SK-N-SH (cell line): ENCODE data around the gene ADIRF.

Experiments
- EP300 ChIP-seq, 2 experiments: IDR thresholded peaks; 2 replicates each; pipeline versions ENCODE4 v1.4.0 to v1.6.1; 2012; ENCODE audit warnings: borderline replicate concordance in 1 of 2, low read depth in 1 of 2, low read length in 1 of 2
- TF ChIP-seq, protein P1 (sequence below): fragments of 200-600 bp; sonication (generic); IDR thresholded peaks from 2 replicates; pipeline ENCODE4 v1.6.1; 2017; ENCODE audit warnings: antibody characterized with exemption, mild to moderate bottlenecking, moderate library complexity

DNA sequence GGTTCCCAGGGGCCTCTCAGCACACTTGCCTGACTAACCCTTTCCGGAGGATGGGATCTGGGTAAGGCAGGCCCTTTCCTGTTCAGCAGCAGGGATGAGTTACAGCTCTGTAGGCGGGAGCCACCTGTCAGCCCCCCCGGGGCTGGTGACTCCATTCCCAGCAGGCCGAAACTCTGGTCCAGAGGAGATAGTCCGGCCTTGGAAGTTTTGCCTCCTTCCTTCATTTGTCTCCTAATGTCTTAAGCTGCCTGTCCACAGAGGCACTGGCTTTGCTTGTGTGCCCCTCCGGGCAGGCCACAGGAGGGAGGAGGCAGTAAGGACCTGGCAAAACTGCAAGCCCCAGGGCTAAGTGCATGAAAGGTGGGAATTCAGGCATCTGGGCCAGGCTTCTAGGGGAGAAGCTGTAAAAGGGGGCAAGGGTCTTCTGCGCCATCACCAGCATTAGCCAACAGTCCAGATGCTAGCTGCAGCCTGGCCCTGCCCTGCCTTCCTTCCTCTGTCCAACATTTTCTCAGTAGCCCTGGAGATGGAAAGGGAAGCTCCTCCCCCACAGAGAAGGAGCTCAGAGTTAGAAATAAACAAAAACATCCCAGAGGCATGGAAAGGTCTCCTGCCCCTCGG is 1.2 kb downstream of the ADIRF start:
- TF ChIP-seq EP300 (IDR thresholded peaks at IDR 0.05; ENCODE audit: borderline replicate concordance in 1 of 2, low read depth in 1 of 2, low read length in 1 of 2), result no peak
- TF ChIP-seq, protein P1, sequence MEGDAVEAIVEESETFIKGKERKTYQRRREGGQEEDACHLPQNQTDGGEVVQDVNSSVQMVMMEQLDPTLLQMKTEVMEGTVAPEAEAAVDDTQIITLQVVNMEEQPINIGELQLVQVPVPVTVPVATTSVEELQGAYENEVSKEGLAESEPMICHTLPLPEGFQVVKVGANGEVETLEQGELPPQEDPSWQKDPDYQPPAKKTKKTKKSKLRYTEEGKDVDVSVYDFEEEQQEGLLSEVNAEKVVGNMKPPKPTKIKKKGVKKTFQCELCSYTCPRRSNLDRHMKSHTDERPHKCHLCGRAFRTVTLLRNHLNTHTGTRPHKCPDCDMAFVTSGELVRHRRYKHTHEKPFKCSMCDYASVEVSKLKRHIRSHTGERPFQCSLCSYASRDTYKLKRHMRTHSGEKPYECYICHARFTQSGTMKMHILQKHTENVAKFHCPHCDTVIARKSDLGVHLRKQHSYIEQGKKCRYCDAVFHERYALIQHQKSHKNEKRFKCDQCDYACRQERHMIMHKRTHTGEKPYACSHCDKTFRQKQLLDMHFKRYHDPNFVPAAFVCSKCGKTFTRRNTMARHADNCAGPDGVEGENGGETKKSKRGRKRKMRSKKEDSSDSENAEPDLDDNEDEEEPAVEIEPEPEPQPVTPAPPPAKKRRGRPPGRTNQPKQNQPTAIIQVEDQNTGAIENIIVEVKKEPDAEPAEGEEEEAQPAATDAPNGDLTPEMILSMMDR, result no peak
